T47D (cell line): Measurements from ENCODE around the gene LGR4.
A peak's percentile ranks its signal among the peaks of the same experiment; 100 is the strongest.
"Not testable (repeated sequence)": the region's sequence is repeated elsewhere in the genome, so short reads cannot be mapped to it uniquely, and the experiment has no call there.

Experiments
- DNase-seq, 2 experiments: peaks; one replicate each; pipeline versions ENCODE4 v3.0.0 to v3.0.0-alpha.2; 2011 to 2012; ENCODE audit warnings: low read depth in 1 of 2, low spot score in 1 of 2
- JUND ChIP-seq: IDR thresholded peaks from 2 replicates; pipeline ENCODE4 v1.6.1; 2012; ENCODE audit warnings: low read depth
- in situ Hi-C: cut with HindIII; loops from 2 replicates; pipeline ENCODE4 v1.10.0; 2016; ENCODE audit warnings: low sequenced_read_pairs, low pct_unique_long_range_greater_than_20kb

The LGR4 gene

DNA sequence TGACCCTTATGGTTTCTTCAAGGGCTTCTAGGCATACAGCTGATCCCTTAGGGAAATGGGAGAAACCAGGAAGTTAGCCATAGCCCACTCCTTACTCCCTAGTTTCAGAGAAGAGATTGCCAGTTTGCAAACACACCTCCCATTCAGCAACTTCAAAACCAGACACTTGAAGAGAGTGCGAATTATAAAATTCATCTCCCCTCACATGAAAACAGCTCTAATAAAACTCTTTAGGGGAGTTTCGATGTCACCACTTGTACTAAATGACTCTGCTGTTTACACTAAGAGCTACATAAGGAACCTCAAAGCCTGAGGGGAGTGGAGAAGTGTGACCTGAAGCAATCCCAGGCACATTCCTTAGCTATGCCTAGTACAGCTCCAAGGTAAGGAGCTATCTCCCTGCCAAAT, 8.3 kb downstream of the LGR4 start:
- DNase-seq: peak in 1 of 2 experiments; percentile 82
- TF ChIP-seq JUND: no peak
- in situ Hi-C loops: no loop called here

DNA sequence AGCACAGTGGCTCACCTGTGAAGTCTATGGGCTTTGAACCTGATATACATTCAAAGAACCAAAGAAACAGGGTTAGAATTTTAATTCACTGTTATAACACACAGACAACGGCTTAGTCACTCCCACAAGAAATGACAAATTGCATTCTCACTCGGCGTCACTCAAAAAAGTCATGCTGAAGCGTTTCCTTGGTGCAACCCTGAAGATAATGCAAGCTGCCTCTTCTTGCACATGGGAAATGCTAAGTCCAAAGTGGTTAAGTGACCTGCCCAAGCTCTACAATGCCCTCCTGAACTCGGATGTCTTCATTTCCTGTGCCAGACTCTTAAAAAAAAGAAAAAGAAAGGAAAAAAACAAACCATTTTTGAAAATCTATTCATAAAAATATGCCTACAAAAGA, 10.0 kb downstream of the LGR4 start:
- no peak for TF ChIP-seq JUND
- DNase-seq: no peak
- in situ Hi-C loops: no loop called here

GRCh38 chr11:27460158-27460978, 12.2 kb downstream of the LGR4 start:
- DNase-seq: no peak
- TF ChIP-seq JUND: no peak
- in situ Hi-C loops: no loop called here

GRCh38 chr11:27459191-27459590, 13.4 kb downstream of the LGR4 start:
- DNase-seq: no peak
- in situ Hi-C loops: no loop called here
- no peak for TF ChIP-seq JUND

DNA sequence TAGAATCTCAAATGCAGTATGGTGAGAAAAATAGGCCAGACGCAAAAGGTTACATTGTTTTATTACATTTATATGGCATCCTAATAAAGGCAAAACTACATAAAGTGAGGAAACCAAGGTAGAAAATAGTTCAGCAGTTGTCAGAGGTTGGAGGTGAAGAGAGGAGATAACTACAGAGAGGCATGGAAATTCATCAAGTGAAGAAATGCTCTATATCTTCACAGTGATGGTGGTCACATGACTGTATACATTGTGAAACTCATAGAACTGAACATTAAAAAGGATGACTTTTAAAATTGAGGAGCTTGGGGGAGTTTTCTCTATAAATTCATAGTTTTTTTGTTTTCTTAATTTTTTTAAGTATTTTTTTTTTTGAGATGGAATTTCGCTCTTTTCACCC, 14.4 kb downstream of the LGR4 start:
- TF ChIP-seq JUND: no peak
- in situ Hi-C loops: no loop called here
- DNase-seq: no peak

DNA sequence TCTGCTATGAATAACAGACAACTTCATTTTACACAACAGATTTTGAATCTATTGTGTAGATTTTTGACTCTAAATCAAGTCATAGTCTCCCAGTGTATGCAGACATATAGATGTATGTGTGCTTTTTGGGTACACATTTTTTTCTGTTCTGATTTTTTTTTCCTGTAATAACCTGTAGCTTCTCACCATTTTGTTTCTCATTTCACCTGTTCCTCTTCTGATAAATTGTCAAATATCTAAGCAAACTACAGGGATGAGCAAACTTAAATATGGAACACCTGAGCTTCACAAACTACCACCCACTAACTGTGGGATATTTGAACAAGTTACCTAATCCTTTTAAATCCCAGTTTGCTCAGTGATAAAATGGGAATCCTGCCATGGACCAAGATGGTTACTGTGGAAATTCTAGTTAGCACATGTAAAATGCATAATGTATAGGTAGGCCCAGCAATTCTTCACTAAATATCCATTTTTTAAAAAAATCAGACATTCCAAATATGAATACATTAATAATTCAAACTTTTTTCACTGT, 15.7 kb downstream of the LGR4 start:
- TF ChIP-seq JUND: no peak
- no peak for DNase-seq
- in situ Hi-C loops: no loop called here

DNA sequence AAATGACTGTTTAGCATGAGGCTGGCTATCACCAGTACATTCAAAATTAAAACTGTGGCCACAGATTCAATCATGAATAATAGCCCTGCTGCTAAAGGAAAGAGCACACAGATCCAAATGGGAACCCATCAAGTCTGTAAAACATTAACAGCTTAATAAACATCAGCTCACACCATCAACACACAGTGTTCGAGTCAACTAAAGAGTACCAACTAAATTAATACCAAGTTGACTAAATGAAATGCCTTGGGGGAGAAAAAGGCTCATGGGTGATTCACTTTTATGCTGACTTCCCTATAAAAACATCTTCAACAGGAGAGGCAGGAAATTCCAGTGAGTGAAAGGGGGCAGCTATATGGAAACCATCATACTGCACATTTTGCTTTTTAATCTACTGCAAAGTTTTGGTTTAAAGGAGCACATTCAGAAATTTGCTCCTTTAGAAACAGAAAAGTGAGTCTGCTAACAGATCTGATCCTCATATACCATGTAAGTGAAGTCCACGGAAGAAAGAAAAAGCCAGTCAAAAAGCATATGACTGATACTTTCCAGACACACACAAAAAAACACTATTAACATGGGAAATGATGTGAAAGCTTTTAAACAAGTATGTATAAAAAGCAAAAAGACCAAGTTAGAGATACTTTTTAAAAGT, 16.3 kb downstream of the LGR4 start:
- no peak for DNase-seq
- TF ChIP-seq JUND: no peak
- in situ Hi-C loops: no loop called here

GRCh38 chr11:27455667-27456066, 16.9 kb downstream of the LGR4 start:
- no peak for DNase-seq
- TF ChIP-seq JUND: no peak
- in situ Hi-C loops: no loop called here

DNA sequence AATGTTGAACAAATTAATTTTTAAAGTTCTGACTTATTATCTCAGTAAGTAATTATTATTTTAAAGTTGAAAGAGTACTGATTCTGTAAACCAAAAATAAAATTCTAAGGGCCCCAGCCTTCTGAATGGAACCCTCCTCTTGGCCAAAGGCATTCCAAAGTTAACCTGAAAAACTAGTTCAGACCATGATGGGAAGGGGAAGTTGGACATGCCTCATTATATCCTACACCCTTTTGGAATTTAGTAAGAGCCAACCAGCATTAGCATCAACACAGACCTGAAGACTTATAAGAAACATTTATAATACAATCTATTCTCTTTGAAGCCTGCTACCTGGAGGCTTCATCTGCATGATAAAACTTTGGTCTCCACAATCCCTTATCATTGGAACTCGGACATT, 18.9 kb downstream of the LGR4 start:
- no peak for TF ChIP-seq JUND
- in situ Hi-C loops: no loop called here
- DNase-seq: peak in 1 of 2 experiments; percentile 76

DNA sequence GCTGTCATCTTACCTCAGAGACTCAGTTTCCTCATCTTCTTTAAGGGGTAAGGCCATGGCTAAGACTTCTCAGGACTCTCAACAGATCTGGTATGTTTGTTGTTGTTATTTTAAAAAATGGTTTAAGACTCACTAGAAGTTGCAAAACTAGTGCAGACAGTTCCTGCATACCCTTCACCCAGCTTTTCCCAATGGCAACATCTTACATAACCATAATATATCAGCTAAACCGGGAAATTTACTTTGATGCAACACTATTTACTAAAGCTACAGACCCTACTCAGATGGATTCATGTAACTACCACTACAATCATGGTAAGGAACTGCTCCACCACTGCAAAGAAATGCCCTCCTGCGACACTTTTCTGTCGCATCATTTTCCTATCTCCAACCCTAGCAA, 20.4 kb downstream of the LGR4 start:
- in situ Hi-C loops: no loop called here
- TF ChIP-seq JUND: no peak
- no peak for DNase-seq

GRCh38 chr11:27451244-27451965, 21.2 kb downstream of the LGR4 start:
- TF ChIP-seq JUND: no peak
- in situ Hi-C loops: no loop called here
- DNase-seq: no peak

GRCh38 chr11:27448184-27448540, 24.4 kb downstream of the LGR4 start:
- in situ Hi-C loops, DNase-seq: not testable (repeated sequence)
